NCI-H1436 treated with DMSO at 0.1 percent for 48 hours (cell line): ENCODE results near the gene SUMF1.

Experiments
- DNase-seq: peaks from one replicate; lab custom pipeline; 2025; lab: John Stamatoyannopoulos, UW

The SUMF1 gene

DNA sequence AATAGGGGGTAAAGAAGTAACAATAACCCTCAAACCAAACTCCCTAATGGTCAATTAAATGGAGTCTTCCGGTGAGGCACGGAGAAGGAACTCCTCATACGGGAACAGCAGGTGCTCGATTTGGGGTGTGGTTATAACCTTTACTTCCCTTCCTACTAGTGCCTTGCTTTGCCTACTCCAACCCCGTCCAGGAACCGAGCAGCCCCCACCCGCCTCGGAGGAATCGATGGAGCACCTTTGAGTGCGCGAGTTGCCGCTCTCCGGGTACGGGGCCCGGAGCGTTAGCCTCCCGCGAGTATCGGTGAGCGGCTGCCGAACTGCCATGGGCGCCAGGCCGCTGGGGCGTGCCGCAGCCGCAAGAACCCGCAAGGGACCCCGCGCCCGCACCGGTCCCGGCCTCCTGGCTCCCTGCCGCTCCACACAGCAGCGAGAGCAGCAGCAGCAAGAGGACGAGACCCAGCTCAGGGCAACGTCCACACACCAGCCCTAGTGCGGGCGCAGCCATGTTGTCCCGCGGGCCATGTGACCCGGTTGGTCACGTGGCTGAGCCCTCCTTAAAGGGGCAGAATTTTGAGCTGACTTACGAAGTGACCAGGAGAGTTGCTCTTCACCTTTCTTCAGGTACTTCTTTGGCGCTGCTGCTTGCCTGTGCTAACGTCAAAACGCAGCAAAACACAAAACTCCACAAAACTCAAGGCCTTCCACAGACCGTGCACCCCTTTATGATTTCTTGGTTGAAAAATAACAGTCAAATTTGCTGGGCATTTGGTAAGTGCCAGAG lies at the start of gene SUMF1:
SUMF1 (minus strand) TSS at position 529 of the 781 bp plus-strand sequence; CDS start at position 505, 24 bp downstream.
- DNase-seq = no peak

GRCh38 chr3:4515916-4516579 lies 49.0 kb upstream of the SUMF1 start:
- no peak for DNase-seq

DNA sequence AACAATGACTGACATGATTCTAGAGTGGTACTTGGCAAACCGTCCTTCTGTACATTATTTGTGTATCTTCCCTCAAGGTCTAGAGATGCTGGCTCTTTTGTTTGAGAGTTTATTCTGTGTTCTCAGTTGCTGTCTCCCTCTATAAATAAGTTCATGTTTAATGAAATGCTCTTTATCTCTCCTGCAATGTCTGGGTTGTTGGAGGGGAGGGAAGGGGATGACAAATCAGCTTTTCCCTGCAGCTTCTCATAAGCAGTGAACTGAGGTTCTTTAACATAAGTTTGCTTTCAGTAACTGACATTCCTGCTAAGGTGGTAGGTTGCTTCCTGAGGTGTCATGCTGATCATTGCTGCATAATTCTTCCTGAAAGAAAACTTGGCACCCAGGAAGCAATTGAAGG lies 47.8 kb upstream of the SUMF1 start:
- no peak for DNase-seq

DNA sequence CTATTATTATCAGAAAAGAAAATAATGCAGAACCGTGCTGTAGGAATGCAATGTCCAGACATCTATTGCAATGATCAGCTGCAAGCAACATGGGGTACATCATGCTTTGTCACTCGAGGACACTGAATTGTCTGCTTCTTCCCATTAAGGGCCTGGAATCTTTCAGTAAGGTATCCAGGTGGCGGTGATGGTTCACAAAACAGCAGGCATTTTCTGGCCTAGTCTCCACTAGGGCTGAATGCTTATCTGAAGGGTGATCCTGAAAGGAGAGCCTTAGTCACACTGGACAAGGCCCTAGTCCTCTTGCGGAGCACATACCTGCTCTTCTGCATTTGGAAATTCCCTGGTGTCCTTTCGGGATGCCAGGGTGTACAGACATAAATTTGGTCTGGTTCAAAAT lies 47.3 kb upstream of the SUMF1 start:
- DNase-seq = no peak

DNA sequence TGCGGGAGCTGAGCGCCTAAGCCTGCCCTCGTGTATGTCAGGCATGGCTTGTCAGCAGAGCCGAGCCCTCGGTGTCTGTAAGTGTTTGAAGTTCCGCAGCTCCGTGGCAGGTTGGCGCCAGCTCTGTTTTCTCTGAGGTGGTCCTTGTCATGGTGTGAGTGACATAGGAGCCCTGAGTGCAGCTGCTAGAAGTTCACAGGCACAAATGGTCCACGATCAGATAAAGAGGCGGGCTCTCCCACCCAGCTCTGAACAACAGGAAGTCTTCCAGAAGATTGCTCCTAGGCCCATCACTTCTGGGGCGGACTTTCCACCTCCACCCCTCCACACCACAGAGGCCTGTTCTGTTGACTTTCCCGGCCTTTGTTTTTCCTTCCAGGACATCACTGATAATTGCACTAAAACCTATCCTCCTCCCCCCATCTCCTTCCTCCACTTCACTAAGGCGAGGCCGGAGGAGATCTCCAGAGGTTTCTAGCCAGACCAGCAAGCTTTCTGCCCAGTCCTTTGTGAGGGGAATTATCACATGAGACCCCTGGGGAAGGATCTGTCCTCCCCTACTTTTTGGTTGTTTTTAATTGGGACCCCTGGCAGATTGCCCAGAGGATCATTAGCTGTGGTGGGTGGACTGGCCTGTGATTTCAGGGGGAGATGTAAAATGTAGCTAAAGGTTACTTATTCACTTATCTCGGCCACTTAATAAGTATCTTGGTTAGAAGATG lies 46.0 kb upstream of the SUMF1 start:
- no peak for DNase-seq

- DNase-seq = no peak
Observed at GRCh38 chr3:4511491-4512262, 44.6 kb upstream of the SUMF1 start.

DNA sequence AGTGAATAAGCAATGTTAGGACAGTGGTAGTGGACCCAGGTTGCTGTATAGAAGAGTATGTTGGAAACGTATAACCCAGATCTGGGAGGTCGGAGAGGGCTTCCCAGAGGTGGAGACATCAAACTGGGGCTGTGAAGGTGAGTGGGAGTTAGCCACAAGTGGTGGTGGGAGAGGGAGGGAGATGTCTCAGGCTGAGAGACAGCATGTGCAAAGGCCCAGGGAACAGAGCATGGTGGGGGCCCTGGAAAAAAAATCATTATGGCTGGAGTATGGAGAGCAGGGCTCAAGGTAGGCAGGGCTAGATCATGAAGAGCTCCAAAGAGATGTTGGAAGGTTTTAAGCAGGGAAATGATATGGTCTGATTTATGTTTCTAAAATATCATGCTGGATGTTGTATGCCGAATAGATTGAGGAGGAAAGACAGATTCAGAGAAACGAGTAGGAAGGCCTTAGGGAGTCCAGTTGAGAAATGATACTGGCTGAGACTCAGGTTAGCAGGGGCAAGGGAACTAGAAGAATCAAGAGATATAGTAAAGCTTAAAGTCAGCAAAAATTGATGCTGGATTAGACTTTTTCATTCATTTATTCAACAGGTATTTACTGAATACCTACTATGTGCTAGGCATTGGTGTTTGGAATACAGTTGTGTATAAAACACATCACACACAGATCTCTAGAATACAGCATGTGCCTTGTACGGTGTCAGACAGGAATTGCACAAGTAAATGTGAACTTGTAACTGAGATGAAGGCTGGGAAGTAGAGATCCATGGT lies 43.1 kb upstream of the SUMF1 start:
- no peak for DNase-seq

GRCh38 chr3:4509043-4509442 lies 42.0 kb upstream of the SUMF1 start:
- no peak for DNase-seq

DNA sequence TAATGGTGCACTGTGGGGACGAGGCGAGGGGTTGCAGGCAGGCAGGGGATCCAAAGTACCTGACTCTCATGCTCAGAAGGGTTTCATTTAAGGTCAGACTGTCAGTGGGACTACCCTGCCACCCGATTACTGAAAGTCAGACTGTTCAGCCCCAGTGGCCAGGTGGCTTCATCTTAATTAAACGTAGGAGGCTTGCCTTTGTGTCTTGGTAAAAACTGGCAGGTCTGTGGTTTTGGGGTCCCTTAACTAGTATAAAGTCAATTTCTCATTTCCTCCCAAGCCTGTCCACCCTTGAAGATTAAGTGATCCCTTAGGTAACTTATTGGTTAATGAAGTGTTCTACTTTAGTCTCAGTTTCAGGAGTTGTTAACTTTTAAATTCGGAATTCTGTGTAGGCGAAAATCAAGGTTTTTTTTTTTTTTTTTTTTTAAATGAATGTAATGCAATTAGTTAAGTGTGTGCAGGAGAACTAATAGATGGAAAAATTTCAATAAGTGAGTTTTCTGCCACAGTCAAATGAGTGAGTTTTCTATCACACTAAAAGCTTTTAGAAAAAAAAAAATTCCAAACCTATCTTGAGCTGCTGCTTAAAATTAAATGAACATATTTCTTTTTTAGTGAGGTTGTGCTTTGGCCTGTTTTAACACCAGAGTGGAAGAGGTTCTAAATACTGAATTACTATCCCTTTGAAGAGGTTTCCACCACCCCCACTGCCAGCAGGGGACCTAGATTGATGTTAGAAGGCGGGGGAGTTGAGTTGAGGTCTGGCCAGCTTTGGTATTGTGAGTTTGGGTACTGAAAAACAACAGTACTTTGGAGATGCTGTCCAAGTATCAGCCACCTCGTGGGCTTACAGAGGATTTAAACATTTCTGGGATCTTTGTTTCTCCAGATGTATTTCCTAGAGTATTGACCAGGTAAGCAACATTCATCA lies 41.2 kb upstream of the SUMF1 start:
- no peak for DNase-seq

DNA sequence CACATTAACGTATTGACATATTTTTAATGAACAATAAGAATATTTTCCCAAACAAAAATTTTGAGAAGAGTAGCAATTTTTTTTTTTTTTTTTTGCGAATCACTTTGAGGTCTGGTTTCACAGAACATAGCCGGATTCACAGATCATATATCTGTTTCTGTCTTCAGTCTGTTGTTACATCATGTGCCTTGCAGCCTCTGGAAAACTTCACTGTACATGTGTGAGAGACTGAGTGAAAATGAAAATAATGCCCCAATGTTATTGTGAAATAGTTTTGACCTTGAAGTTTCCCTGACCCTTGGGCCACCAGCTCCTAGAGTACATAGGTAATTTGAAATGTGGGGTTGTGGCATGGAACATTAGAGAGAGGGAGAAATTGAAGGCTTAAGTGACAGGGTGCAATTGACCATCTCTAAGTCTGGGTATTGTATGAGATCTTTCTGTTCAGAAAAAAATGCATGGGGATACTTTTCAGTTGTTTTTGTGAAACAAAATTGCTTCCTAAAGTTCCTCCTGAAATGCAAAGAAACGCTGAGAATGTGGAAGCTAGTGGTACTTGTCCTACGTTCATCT lies 40.0 kb upstream of the SUMF1 start:
- DNase-seq = no peak

DNA sequence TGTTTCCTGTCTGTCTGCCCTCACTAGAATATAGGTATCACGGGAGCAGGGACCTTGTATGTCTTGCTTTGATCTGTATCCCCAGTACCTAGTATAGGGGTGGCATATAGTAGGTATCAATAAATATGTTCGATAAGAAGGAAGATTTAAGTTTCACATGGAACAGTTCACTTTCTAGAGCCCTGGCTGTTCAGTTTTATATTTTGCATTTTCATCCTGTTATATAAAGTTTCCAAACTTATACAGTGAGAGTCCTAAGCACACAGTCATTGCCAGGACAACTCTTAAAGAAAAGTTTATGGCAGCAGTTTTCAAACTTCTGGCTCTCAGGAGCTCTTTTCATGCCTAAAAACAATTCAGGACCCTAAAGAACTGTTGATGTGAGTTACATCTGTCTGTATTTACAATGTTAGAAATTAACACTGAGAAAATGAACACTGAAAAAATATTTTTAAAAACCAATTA lies 39.5 kb upstream of the SUMF1 start:
- no peak for DNase-seq

GRCh38 chr3:4505688-4506558 lies 38.9 kb upstream of the SUMF1 start:
- DNase-seq = no peak

DNA sequence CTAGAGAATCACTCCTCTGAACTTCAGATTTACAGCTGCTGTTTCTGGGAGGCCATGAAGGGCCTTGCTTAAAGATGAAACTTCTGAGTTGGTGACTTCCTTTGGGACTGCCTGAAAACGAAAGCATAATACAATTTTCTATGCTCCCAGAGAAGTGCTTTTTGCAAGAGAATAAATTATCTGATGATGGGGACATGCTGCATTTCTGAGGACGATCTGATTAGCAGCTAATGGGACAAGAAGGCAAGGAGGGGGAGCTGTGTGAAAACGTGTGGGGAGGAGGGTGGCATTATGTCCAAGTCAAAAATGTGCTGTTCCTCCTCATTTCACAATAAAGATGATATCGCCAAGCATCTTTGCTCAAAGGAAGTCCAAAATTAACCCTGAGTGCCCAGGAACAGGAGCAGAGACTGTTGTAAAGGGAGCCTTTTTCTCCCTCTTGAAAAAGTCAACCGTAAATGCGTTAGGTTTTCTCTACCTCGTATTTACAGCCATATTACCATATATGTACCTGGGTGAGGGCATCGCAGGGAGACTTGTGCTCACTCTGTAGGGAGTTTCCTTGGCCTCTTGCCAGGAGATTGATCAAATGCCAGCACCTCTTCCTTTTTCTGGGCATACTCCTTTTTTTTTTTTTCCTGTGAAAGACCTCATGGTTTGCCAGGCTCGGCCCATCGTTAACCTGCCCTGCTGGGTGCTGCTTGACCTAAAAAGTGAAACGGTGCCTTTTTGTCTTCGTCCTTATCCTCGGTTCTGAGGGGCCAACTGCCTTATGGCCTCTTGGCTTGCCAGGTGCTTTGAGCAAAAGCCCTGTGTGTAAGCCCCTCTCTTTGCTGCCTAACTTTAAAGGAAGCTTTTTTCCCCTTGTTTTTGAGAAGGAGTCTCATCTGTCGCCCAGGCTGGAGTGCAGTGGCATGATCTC lies 37.5 kb upstream of the SUMF1 start:
- DNase-seq = no peak

DNA sequence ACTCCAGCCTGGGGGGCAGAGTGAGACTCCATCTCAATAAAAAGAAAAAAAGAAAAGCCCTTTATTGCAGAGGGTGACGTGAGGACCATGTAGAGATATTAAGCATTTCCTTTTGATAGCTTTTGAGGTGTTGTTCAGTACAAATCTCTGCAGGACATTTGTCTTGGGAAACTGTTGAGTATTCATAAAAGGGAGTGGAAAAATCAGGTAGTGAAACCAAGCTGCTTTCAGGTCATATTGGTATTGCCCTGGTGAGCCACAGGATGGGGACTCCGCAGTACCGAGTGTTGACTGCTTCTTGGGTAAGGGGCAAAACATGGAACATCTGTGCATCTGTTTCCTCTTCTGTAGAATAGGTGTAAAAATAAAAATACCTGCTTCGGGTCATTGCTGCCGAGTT lies 36.0 kb upstream of the SUMF1 start:
- no peak for DNase-seq

- no peak for DNase-seq
Observed at GRCh38 chr3:4501927-4502326, 34.9 kb upstream of the SUMF1 start.

GRCh38 chr3:4501437-4501836 lies 34.4 kb upstream of the SUMF1 start:
- DNase-seq = no peak

DNA sequence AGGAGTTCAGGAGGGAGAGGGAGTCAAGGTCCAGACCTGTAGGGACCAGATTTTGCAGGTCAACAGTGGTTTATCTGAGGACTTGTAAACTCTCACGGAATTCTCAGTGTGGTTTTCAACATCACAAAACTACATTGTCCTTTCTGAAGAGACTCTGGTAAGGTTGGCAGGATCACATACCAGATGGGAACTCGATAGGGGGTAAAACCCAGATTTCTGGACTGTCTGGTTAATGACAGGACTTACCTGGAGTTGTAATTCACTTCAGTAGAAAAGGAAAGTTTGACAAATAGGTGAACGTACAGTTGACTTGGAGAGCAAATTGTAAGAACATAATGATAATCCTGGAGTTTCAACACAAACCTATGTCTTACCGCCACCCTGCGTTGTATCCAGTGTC lies 31.4 kb upstream of the SUMF1 start:
- DNase-seq = no peak

- DNase-seq = no peak
Observed at GRCh38 chr3:4497843-4498324, 30.8 kb upstream of the SUMF1 start.
